Mesendoderm (in vitro differentiated cells): ENCODE results near the gene GSTM3. TPM values are rescaled to one million over a fixed set of nuclear protein-coding genes. Genes with fewer than 3 reads are reported as not detected.
A peak's percentile ranks its signal among the peaks of the same experiment; 100 is the strongest.

Experiments used
- DNase-seq: peaks from one replicate; pipeline ENCODE4 v3.0.0; 2013
- H2AK5ac ChIP-seq: 2 replicates; pipeline ENCODE4 v1.6.1; 2013; ENCODE audit warnings: low read length, inconsistent platforms
- H2BK120ac ChIP-seq: 2 replicates; pipeline ENCODE4 v1.6.1; 2013; ENCODE audit warnings: low read depth, mild to moderate bottlenecking, low read length, moderate library complexity, mixed read lengths
- H2BK15ac ChIP-seq: replicated peaks from 2 replicates; pipeline ENCODE4 v1.6.1; 2013; ENCODE audit warnings: low read depth, mild to moderate bottlenecking, moderate library complexity
- H2BK5ac ChIP-seq: 2 replicates; pipeline ENCODE4 v1.6.1; 2013; ENCODE audit warnings: low read length, inconsistent platforms
- H3K18ac ChIP-seq: 2 replicates; pipeline ENCODE4 v1.6.1; 2013; ENCODE audit warnings: mild to moderate bottlenecking, low read length, mixed read lengths
- H3K23ac ChIP-seq: one replicate; pipeline ENCODE4 v1.6.1; 2013; ENCODE audit warnings: low read length
- H3K27ac ChIP-seq: 2 replicates; pipeline ENCODE4 v1.5.1; 2013; ENCODE audit warnings: low read depth, mild to moderate bottlenecking, inconsistent platforms, low read length, moderate library complexity
- H3K27me3 ChIP-seq: 2 replicates; pipeline ENCODE4 v1.6.1; 2013; ENCODE audit warnings: low read length, control low read depth, mild to moderate bottlenecking, inconsistent platforms; ENCODE audit not compliant: insufficient read depth, poor library complexity
- H3K36me3 ChIP-seq: 2 replicates; pipeline ENCODE4 v1.6.1; 2013; ENCODE audit warnings: low read length, inconsistent platforms; ENCODE audit not compliant: control insufficient read depth, insufficient read depth
- H3K4ac ChIP-seq: one replicate; pipeline ENCODE4 v1.6.1; 2013; ENCODE audit warnings: low read depth, mild to moderate bottlenecking, low read length, moderate library complexity
- H3K4me1 ChIP-seq: 2 replicates; pipeline ENCODE4 v1.6.1; 2013; ENCODE audit warnings: low read depth, low read length, inconsistent platforms; ENCODE audit not compliant: control insufficient read depth
- H3K4me2 ChIP-seq: 2 replicates; pipeline ENCODE4 v1.6.1; 2013; ENCODE audit warnings: low read length
- H3K4me3 ChIP-seq: 2 replicates; pipeline ENCODE4 v1.5.1; 2013; ENCODE audit warnings: mild to moderate bottlenecking, low read length
- H3K56ac ChIP-seq: one replicate; pipeline ENCODE4 v1.6.1; 2013; ENCODE audit warnings: low read length
- H3K79me1 ChIP-seq: 2 replicates; pipeline ENCODE4 v1.6.1; 2013; ENCODE audit warnings: low read length, inconsistent platforms
- H3K79me2 ChIP-seq: 2 replicates; pipeline ENCODE4 v1.6.1; 2013; ENCODE audit warnings: mild to moderate bottlenecking, low read length; ENCODE audit not compliant: control insufficient read depth, insufficient read depth
- H3K9ac ChIP-seq: 2 replicates; pipeline ENCODE4 v1.6.1; 2013; ENCODE audit warnings: low read length, inconsistent platforms
- H4K5ac ChIP-seq: one replicate; pipeline ENCODE4 v1.6.1; 2013; ENCODE audit warnings: low read length
- H4K8ac ChIP-seq: one replicate; pipeline ENCODE4 v1.6.1; 2013; ENCODE audit warnings: low read depth, mild to moderate bottlenecking, control low read depth, low read length, moderate library complexity
- WGBS: extraction: QIAGEN DNeasy Blood & Tissue Kit; methylation state at CpG from one replicate; pipeline ENCODE4 v1.1.7; 2013; ENCODE audit warnings: low lambda C conversion rate, missing lambda C conversion rate; ENCODE audit not compliant: insufficient coverage; ENCODE audit errors: extremely low coverage; 5-methylcytosine and 5-hydroxymethylcytosine counted together
- polyA plus RNA-seq, 2 experiments: library from polyadenylated mRNA; stranded (reverse); fragments of 200-250 nt; gene quantifications; one replicate each; pipeline ENCODE4 v1.2.3, GENCODE V29; 2013

The GSTM3 gene
- 6.4 TPM for polyA plus RNA-seq (2013, experiment 1 of 2)
- 6.1 TPM for polyA plus RNA-seq (2013, experiment 2 of 2)

DNA sequence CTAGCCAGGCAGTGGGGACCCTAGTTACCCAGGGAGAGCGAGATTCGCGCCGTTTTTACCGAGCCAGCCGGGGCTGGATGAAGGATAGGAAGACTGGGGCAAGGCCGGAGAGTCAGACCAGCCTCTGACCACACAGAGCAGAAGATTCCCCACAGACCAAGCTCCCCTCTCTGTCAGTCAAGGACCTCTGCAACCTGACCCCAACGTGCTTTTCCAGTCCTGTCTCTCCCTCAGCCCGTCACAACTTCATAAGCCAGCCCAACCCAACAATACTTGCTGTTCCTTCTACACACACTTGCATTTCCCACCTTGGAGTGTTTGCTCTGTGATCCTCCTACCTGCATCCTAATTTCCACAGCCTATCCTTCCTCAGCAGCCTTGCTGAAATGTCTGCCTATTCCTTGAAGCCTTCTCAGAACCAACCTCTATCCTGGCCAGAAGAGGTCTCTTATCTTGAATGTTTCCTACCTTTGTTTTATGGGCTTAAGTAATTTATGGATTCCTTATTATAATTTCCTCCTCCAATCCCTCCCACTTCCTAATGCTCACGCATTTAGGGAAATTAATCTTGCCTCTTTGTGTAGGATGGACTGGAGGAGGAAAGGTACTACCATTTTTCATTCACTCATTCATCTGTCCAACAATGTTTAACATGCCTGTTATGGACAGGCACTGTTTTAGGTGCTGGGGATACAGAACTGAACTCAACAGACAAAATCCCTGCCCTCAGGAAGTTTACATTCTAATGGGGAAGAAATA lies at the start of gene GSTM3:
Gene GSTM3, minus strand, starts transcription at position 424 of the 759 bp plus-strand sequence. CDS start 751 bp downstream, outside the sequence.
- no CpG with 5 or more reads among the region's 10 CpGs for WGBS

DNA sequence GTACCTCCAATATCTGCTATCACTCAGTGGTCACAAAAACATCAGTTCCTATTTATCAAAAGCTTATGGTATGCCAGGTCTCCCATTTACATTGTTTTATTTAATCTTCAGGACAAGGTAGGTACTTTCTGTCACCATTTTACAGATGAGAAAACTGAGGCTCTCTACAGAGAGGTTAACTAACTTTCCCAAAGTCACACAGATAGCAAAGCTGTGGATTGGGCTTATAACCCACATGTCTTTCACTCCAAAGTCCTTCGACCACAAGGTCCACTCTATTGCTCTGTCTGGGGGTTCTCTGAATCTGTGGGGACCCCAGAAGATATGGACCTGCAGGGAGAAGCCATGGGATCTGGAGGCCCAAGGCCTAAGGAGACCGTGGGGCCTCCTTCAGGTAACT lies 49.5 kb upstream of the GSTM3 start:
- H3K23ac ChIP-seq, result no peak overlapping the region
- no CpG with 5 or more reads among the region's 2 CpGs for WGBS
- H3K9ac ChIP-seq, result no peak overlapping the region
- no peak overlapping the region for H3K4me3 ChIP-seq
- H3K4me1 ChIP-seq, result peaks cover 20% of the 10 kb centered on the region
- H4K8ac ChIP-seq, result no peak overlapping the region
- H4K5ac ChIP-seq, result no peak overlapping the region
- H3K18ac ChIP-seq, result no peak overlapping the region
- H3K36me3 ChIP-seq, result no peaks in the 10 kb centered on the region
- H3K79me2 ChIP-seq, result no peaks in the 10 kb centered on the region
- no peaks in the 10 kb centered on the region for H3K79me1 ChIP-seq
- H2BK5ac ChIP-seq, result no peak overlapping the region
- no peak overlapping the region for H3K4ac ChIP-seq
- no peak overlapping the region for H3K27ac ChIP-seq
- no peak overlapping the region for H2BK120ac ChIP-seq
- H3K27me3 ChIP-seq, result no peaks in the 10 kb centered on the region
- H3K56ac ChIP-seq, result peak overlapping the region; percentile 30
- no peak for DNase-seq
- no peak overlapping the region for H3K4me2 ChIP-seq
- no peak overlapping the region for H2AK5ac ChIP-seq
- no peak overlapping the region for H2BK15ac ChIP-seq

More for the DNA sequence above, at the start of gene GSTM3:
- peak; percentile 35 for DNase-seq
- Histone ChIP-seq H2BK15ac (no peak within 1 kb of the TSS), H3K18ac (peak within 1 kb of the TSS; percentile 31), H2BK5ac (no peak within 1 kb of the TSS), H3K36me3 (peaks cover 1% of the 10 kb centered on the region), H3K27ac (no peak within 1 kb of the TSS), H2AK5ac (no peak within 1 kb of the TSS), H3K9ac (peak within 1 kb of the TSS; percentile 81), H3K23ac (no peak within 1 kb of the TSS), H3K56ac (peak within 1 kb of the TSS; percentile 88), H4K8ac (no peak within 1 kb of the TSS), H3K4ac (peak within 1 kb of the TSS; percentile 58), H3K4me1 (peaks cover 6% of the 10 kb centered on the region), H3K27me3 (no peaks in the 10 kb centered on the region), H3K79me1 (no peaks in the 10 kb centered on the region), H4K5ac (no peak within 1 kb of the TSS), H2BK120ac (no peak within 1 kb of the TSS), H3K4me3 (peak within 1 kb of the TSS; percentile 59), H3K79me2 (no peaks in the 10 kb centered on the region), H3K4me2 (peak within 1 kb of the TSS; percentile 91)

DNA sequence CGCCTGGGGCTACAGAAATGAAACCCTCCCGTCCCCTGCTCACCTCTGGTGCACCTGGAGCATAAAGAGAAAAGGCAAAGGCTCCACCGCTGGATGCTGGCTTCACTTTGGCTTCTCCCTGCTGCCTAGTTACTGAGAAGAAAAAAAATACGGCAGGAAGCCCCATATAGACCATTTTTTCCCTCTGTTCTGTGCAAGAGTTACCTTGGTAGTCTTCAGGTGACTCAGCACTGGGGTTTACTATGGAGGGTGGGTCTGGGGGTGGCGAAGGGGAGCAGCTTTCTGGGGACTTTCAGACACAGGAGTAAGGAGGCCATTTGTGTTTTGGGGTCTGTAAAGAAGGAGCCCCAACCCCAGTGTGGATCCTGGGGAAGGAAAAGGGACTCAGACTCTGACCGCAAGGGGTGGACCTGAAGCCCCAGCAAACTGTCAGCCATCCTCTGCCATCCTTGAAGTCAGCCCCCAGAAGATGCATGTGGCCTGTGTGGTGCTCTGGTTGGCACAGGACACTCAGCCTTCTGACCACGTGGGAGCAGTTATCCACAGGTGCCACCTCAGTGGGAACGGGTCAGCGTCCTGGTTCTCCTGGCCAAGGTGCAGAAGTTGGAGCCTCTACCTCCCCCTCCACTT lies 48.8 kb upstream of the GSTM3 start:
- peak overlapping the region; percentile 35 for H3K56ac ChIP-seq
- no peak overlapping the region for H3K18ac ChIP-seq
- no peak overlapping the region for H2BK120ac ChIP-seq
- no peak overlapping the region for H3K9ac ChIP-seq
- H3K27ac ChIP-seq, result no peak overlapping the region
- no peaks in the 10 kb centered on the region for H3K79me1 ChIP-seq
- no peak overlapping the region for H2BK15ac ChIP-seq
- no peak for DNase-seq
- H2BK5ac ChIP-seq, result no peak overlapping the region
- no peak overlapping the region for H3K4me3 ChIP-seq
- no CpG with 5 or more reads among the region's 9 CpGs for WGBS
- no peaks in the 10 kb centered on the region for H3K79me2 ChIP-seq
- no peak overlapping the region for H3K23ac ChIP-seq
- H4K5ac ChIP-seq, result no peak overlapping the region
- H3K4me2 ChIP-seq, result no peak overlapping the region
- H4K8ac ChIP-seq, result no peak overlapping the region
- H3K27me3 ChIP-seq, result no peaks in the 10 kb centered on the region
- no peak overlapping the region for H3K4ac ChIP-seq
- H3K36me3 ChIP-seq, result no peaks in the 10 kb centered on the region
- peaks cover 20% of the 10 kb centered on the region for H3K4me1 ChIP-seq
- H2AK5ac ChIP-seq, result peak overlapping the region; percentile 33

DNA sequence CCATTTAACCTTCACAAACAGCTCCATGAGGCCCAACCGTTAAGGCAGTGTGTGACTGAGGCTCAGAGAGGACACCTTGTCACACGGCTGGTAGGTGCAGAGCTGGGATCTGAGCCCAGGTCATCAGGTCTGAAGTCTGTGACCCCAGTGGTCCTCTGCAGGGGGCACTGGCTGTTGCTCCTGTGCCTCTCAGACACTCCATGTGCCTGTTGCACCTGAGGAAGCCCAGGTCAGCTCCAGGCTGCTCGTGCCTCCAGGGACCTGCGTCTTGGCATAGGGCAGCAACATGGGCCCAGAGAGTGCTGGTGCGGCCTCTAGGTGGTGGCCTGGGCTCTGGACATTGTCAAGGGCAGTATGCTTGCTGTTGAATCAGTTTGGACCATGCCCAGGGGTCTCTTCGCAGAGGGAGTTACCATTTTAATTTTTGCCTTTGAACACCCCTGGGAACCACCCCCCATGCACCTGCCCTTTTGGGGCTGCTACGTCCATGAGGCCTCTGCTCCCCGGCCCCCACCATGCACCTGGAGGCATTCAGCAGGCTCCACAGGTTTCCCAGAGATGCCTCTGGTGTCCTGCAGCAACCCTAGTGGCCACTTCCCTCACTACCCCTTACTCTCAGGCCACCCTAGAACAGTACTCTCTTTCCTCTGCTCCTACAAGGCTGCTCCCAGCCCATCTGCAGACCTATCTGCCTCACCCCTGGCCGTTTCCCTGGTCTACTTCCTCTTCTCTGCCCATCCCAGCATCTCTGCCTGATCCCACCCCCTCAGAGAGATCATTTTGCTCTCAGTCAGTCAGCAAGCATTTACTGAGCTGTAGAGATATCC lies 48.1 kb upstream of the GSTM3 start:
- H3K27ac ChIP-seq, result no peak overlapping the region
- no peak overlapping the region for H4K8ac ChIP-seq
- no peak overlapping the region for H3K23ac ChIP-seq
- H3K27me3 ChIP-seq, result no peaks in the 10 kb centered on the region
- H3K4ac ChIP-seq, result no peak overlapping the region
- H3K79me2 ChIP-seq, result no peaks in the 10 kb centered on the region
- H4K5ac ChIP-seq, result no peak overlapping the region
- no peak overlapping the region for H2BK5ac ChIP-seq
- no peak overlapping the region for H3K9ac ChIP-seq
- H2AK5ac ChIP-seq, result no peak overlapping the region
- H3K79me1 ChIP-seq, result no peaks in the 10 kb centered on the region
- DNase-seq, result peak; percentile 85
- peaks cover 17% of the 10 kb centered on the region for H3K4me1 ChIP-seq
- no peak overlapping the region for H2BK120ac ChIP-seq
- H3K4me2 ChIP-seq, result no peak overlapping the region
- no peaks in the 10 kb centered on the region for H3K36me3 ChIP-seq
- no CpG with 5 or more reads among the region's 9 CpGs for WGBS
- no peak overlapping the region for H3K18ac ChIP-seq
- H3K56ac ChIP-seq, result no peak overlapping the region
- H3K4me3 ChIP-seq, result no peak overlapping the region
- no peak overlapping the region for H2BK15ac ChIP-seq

DNA sequence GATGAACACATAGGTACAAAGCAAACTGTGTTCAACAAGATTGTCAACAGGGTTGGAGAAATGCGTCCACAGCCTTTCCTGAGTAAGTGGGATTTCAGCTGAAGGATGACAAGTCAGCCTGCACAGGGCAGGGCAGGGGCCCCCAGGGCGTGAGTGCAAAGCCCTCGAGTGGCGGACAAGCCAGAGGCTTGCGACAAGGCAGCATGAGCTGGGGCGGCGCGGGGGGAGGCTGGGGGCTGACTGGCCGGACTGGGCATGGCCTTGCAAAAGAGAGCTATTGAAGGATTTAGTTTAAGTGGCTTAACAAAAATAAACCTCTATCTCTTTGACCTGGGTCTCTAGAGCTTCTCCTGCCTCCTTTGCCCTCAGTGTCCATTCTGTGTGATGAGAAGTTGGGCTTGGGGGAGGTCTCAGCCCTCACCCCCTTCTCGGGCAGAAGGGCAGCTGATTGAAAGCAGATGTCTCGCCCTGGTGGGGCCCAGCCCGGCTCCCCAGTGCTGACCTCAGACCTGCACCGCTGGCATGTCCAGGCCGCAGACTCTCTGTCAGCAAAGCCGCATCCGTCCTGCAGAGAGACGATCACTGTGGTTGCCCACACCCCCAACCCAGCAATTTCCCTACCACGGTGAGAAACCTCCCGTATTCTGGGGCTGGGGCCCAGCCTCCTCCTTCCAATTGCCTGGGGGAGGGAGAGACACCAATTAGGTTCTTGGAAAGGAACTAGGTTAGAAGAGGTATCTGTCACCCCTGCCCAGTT lies 47.2 kb upstream of the GSTM3 start:
- Histone ChIP-seq H3K4me1 (peaks cover 11% of the 10 kb centered on the region), H2BK15ac (no peak overlapping the region), H3K23ac (no peak overlapping the region), H3K18ac (no peak overlapping the region), H3K79me2 (no peaks in the 10 kb centered on the region), H3K56ac (no peak overlapping the region), H2BK120ac (no peak overlapping the region), H3K79me1 (no peaks in the 10 kb centered on the region), H3K4me2 (no peak overlapping the region), H3K4ac (no peak overlapping the region), H3K9ac (no peak overlapping the region), H2AK5ac (no peak overlapping the region), H3K27me3 (no peaks in the 10 kb centered on the region), H3K36me3 (no peaks in the 10 kb centered on the region), H3K4me3 (no peak overlapping the region), H3K27ac (no peak overlapping the region), H4K8ac (no peak overlapping the region), H4K5ac (no peak overlapping the region), H2BK5ac (no peak overlapping the region)
- WGBS, result no CpG with 5 or more reads among the region's 19 CpGs
- DNase-seq, result no peak
